ENCODE data around the gene LKAAEAR1.
"Not testable (repeated sequence)": the region's sequence is repeated elsewhere in the genome, so short reads cannot be mapped to it uniquely, and the experiment has no call there.

DNA sequence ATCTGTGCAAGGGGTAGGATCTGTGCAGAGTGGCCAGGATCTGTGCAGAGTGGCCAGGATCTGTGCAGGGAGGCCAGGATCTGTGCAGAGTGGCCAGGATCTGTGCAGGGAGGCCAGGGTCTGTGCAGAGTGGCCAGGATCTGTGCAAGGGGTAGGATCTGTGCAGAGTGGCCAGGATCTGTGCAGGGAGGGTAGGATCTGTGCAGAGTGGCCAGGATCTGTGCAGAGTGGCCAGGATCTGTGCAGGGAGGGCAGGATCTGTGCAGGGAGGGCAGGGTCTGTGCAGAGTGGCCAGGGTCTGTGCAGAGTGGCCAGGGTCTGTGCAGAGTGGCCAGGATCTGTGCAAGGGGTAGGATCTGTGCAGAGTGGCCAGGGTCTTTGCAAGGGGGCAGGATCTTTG, 4.4 kb upstream of the LKAAEAR1 start:
- not testable (repeated sequence) for TF ChIP-seq POLR2AphosphoS5 (IDR thresholded peaks at IDR 0.05; ENCODE audit: borderline replicate concordance, low read depth, low read length); EZH2 (IDR thresholded peaks at IDR 0.05)
